Measurements from ENCODE around the gene FKBP5.

Gene FKBP5

DNA sequence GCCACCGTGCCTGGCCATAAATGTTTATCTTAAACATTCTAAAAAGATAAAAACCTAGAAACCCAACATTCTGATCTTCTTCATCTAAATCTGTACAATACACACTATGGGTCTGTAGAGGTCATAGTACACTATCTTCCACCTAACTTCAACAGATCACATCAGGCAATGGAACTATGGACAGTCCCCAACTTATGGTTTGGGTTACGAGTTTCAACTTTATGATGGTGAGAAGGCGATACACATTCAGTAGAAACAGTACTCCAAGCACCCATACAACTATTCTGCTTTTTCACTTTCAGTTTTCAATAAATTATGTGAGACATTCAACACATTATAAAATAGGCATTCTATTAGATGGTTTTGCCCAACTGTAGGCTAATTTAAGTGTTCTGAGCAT lies 23.1 kb downstream of the FKBP5 start:
- in situ Hi-C loops (cut with MboI; ENCODE audit: low sequenced_read_pairs), result no loop called here

- in situ Hi-C loops (cut with MboI; ENCODE audit: low sequenced_read_pairs), result no loop called here
Measured at GRCh38 chr6:35664945-35665344, 23.8 kb downstream of the FKBP5 start.

DNA sequence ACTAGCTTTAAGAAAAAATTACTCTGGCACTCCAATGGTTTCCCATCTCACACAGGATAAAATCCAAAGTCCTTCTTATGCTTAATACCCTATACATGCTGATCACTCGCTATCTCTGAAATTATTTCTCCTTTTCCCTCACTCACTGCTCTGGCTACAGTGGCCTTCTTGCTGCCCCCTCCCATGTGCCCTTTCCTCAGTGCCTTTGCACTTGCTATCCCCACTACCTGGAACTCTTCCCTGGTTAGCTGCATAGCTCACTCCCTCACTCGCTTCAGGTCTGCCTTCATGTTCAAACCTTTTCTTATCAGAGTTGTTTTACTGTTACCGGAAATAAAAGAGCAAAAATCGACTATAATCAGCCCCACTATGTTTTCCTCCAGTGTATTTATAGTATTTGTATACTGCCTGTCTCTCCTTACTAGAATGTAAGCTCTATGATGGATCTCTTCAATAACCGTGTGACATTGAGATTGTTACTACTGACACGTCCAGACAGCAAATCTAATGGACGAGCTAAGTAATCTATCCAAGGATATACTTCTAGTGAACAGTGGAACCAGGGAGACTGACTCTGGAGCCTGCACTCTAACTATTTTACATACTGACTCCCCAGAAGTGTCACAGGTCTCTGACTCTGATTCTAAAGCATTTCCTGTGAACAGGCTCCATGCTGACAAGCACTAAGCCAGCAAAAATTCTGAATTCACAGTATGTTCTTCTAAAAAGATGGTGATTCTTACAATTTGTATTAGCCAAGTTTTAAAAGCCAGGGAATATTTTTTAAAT lies 25.1 kb downstream of the FKBP5 start:
- in situ Hi-C loops (cut with MboI; ENCODE audit: low sequenced_read_pairs), result no loop called here

DNA sequence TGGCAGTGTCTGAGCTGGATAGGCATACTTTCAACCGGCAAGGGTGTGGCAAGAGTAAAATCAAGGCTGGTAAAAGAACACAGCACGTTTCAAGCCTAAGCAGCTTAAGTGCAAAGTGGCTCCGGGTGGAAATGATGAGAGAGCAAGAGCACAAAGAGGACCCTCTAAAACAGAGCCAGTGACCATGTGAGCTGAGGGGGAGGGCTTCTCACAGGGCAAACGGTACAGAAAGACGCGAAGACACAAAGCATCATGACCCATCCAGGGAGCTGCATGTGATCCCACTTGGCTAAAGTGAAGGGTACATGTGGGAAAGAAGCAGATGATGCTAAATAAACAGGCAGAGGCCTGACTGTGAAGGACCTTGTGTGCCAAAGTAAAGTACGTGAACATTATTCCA lies 25.7 kb downstream of the FKBP5 start:
- in situ Hi-C loops (cut with MboI; ENCODE audit: low sequenced_read_pairs), result no loop called here

GRCh38 chr6:35654883-35655282 lies 33.8 kb downstream of the FKBP5 start:
- in situ Hi-C loops (cut with MboI; ENCODE audit: low sequenced_read_pairs), result no loop called here

DNA sequence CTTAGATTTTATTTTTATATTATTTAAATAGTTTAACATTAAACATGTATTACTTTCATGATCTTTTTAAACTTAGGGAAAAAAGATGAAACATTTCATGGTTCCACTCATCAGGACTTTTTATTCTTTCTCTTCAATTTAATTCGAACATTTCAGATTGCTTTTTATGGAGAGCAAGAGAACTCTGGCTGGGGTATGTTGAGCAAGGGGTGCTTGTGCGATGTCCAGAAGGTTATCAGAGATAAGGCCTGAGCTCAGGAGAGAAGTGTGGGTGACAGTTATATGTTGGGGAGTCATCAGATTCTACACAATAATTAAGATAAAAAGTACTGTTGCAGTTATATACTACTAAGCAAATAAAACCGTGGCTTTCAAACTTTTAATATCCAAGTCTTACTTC lies 37.5 kb downstream of the FKBP5 start:
- in situ Hi-C loops (cut with MboI; ENCODE audit: low sequenced_read_pairs), result no loop called here

DNA sequence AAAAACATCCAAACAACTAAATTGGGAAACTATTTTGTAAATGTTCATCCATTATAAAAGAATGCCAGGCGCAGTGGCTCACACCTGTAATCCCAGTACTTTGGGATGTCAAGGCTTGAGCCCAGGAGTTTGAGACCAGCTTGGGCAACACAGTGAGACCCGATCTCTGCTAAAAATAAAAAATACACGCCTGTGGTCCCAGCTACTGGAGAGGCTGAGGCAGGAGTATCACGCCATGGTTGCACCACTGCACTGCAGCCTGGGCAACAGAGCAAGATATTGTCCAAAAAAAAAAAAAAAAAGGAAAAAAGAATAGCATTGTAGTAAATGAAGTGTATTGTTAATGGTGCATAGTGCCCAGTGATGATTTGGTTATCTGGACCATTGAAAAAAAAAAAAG lies 38.7 kb downstream of the FKBP5 start:
- in situ Hi-C loops (cut with MboI; ENCODE audit: low sequenced_read_pairs), result no loop called here

- in situ Hi-C loops (cut with MboI; ENCODE audit: low sequenced_read_pairs), result no loop called here
Measured at GRCh38 chr6:35648203-35648602, 40.5 kb downstream of the FKBP5 start.

GRCh38 chr6:35647400-35647799 lies 41.3 kb downstream of the FKBP5 start:
- in situ Hi-C loops (cut with MboI; ENCODE audit: low sequenced_read_pairs), result no loop called here

DNA sequence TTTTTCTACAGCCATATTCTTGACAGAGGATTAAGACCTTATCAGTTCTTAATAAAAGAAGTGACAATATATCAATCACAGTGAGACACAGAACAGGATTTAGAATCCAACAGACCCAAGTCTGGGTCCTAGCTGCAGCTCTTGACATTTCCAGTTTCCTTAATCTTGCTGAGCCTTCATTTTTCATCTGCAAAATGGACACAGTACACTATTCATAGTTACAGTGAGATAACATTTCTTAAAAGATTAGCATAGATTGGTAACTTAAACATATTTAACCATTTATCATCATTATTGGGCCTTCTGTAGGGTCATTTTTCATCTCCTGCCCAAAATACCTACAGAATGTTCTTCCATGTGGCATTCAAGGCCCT lies 45.6 kb downstream of the FKBP5 start:
- in situ Hi-C loops (cut with MboI; ENCODE audit: low sequenced_read_pairs), result no loop called here

GRCh38 chr6:35642471-35643161 lies 46.1 kb downstream of the FKBP5 start:
- in situ Hi-C loops (cut with MboI; ENCODE audit: low sequenced_read_pairs), result no loop called here

- in situ Hi-C loops (cut with MboI; ENCODE audit: low sequenced_read_pairs), result no loop called here
Measured at GRCh38 chr6:35640017-35640664, 48.6 kb downstream of the FKBP5 start.

GRCh38 chr6:35638679-35639078 lies 50.0 kb downstream of the FKBP5 start:
- in situ Hi-C loops (cut with MboI; ENCODE audit: low sequenced_read_pairs), result no loop called here

GRCh38 chr6:35637911-35638310 lies 50.8 kb downstream of the FKBP5 start:
- in situ Hi-C loops (cut with MboI; ENCODE audit: low sequenced_read_pairs), result no loop called here

DNA sequence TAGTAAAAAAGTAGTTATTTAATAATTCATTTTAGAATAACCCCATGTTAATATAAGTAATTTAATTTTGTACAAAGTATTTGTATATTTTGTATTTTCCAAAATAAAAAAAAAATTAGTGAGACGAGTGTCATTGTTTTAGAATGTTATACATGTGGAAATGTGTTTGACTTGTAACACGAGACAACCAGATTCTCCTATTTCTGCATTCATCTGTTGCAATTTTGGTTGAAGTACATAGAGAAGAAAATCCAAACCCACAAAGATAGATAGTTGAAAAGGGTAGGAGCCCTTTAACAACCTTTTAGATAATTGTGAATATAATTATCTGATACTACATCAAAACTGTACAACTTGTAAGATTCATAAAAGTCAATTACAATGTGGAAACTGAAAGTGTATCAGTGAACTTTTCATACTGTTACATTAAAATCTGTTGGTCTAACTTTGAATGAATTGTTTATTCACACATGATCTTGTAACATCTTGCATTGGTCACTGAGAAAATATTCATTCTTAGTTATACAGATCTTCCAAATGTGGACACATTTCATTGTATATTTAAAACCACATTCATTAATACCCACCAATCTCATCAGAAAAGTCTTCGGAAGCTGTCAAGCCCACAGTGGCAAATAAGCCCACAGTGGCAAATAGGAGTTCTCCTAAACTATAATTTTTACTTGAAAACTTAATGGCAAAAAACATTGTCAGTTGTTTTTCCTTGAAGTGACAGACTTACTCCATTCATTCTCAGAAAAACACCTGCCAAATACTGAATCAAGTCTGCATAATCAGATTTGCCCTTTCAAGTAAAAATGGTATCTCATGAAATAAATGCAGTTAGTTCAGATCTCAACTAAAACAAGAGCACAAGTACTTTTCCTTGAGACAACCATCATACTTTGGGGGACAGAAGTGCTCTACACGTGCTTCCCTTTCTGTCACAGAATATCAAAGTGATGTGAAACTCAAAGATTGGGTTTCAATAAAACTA lies 52.8 kb downstream of the FKBP5 start:
- in situ Hi-C loops (cut with MboI; ENCODE audit: low sequenced_read_pairs), result no loop called here

GRCh38 chr6:35634316-35634715 lies 54.4 kb downstream of the FKBP5 start:
- in situ Hi-C loops (cut with MboI; ENCODE audit: low sequenced_read_pairs), result no loop called here

GRCh38 chr6:35633579-35634089 lies 55.1 kb downstream of the FKBP5 start:
- in situ Hi-C loops (cut with MboI; ENCODE audit: low sequenced_read_pairs), result no loop called here

GRCh38 chr6:35629876-35630378 lies 58.8 kb downstream of the FKBP5 start:
- in situ Hi-C loops (cut with MboI; ENCODE audit: low sequenced_read_pairs), result no loop called here

- in situ Hi-C loops (cut with MboI; ENCODE audit: low sequenced_read_pairs), result no loop called here
Measured at GRCh38 chr6:35626401-35626800, 62.3 kb downstream of the FKBP5 start.

DNA sequence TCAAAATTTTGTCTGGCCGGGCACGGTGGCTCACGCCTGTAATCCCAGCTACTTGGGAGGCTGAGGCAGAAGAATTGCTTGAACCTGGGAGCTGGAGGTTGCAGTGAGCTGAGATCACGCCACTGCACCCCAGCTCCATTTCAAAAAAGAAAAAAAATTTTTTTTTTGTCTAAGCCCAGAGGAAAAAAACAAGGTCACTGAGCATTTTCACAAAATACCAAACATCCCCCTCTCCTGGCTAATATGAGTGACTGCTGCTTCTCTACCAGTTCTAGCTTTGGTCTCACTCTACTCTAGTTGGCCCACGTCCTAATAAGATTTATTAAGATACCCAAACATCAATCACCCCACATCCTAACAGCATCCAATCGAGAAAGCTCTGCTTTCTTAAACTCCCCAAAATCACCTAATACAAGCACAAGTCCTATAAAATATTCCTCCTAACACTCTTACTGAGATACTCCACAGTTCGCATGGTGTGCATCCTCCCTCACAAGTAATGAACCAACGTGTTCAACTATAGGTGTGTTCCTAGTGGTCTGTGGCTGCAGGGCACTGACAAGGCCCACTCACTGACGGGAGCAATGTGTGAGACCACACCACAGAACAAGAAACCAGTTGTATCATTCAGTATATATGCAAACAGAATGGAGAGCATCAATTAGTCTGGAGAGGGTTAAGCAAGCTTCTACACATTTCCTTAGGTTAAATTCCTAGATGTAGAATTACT lies 64.2 kb downstream of the FKBP5 start:
- in situ Hi-C loops (cut with MboI; ENCODE audit: low sequenced_read_pairs), result no loop called here
